Stimulated activated CD8-positive, alpha-beta memory T cell treated with anti-CD3 and anti-CD28 coated beads, Interleukin-4, amount 100 ng/mL, for 4 hours (primary cell): ENCODE data around the gene RNF130.
"Not testable (repeated sequence)": the region's sequence is repeated elsewhere in the genome, so short reads cannot be mapped to it uniquely, and the experiment has no call there.

Experiments used
- DNase-seq, 2 donors: peaks; one replicate each; pipeline ENCODE4 v3.0.0-alpha.2; 2020; ENCODE audit warnings: low read depth in 2 of 2, low spot score in 1 of 2

RNF130 gene

GRCh38 chr5:180020176-180020575 lies 51.4 kb downstream of the RNF130 start:
- DNase-seq, result no peak

- no peak for DNase-seq
Observed at GRCh38 chr5:180018347-180019060, 53.1 kb downstream of the RNF130 start.

- not testable (repeated sequence) for DNase-seq
Observed at GRCh38 chr5:180015523-180015922, 56.0 kb downstream of the RNF130 start.

GRCh38 chr5:180013678-180014077 lies 57.9 kb downstream of the RNF130 start:
- no peak for DNase-seq

GRCh38 chr5:180012316-180012715 lies 59.2 kb downstream of the RNF130 start:
- no peak for DNase-seq

- DNase-seq, result no peak
Observed at GRCh38 chr5:180010636-180011035, 60.9 kb downstream of the RNF130 start.

- DNase-seq, result no peak
Observed at GRCh38 chr5:180009581-180009980, 62.0 kb downstream of the RNF130 start.

GRCh38 chr5:180008433-180008832 lies 63.1 kb downstream of the RNF130 start:
- no peak for DNase-seq

GRCh38 chr5:180007582-180007981 lies 64.0 kb downstream of the RNF130 start:
- DNase-seq, result no peak

GRCh38 chr5:180006141-180006540 lies 65.4 kb downstream of the RNF130 start:
- DNase-seq, result no peak

- DNase-seq, result no peak
Observed at GRCh38 chr5:180003127-180003526, 68.4 kb downstream of the RNF130 start.

GRCh38 chr5:180001742-180002141 lies 69.8 kb downstream of the RNF130 start:
- no peak for DNase-seq

- DNase-seq, result no peak
Observed at GRCh38 chr5:180001136-180001535, 70.4 kb downstream of the RNF130 start.

- no peak for DNase-seq
Observed at GRCh38 chr5:179998485-179998884, 73.1 kb downstream of the RNF130 start.

GRCh38 chr5:179994583-179995323 lies 76.8 kb downstream of the RNF130 start:
- DNase-seq, result no peak

GRCh38 chr5:179992855-179993254 lies 78.7 kb downstream of the RNF130 start:
- not testable (repeated sequence) for DNase-seq

- DNase-seq, result no peak
Observed at GRCh38 chr5:179991106-179991505, 80.5 kb downstream of the RNF130 start.

GRCh38 chr5:179990525-179990924 lies 81.0 kb downstream of the RNF130 start:
- DNase-seq, result not testable (repeated sequence)

- DNase-seq, result no peak
Observed at GRCh38 chr5:179986328-179986727, 85.2 kb downstream of the RNF130 start.

- no peak for DNase-seq
Observed at GRCh38 chr5:179981636-179982035, 89.9 kb downstream of the RNF130 start.

- DNase-seq, result no peak
Observed at GRCh38 chr5:179980767-179981166, 90.8 kb downstream of the RNF130 start.

GRCh38 chr5:179978792-179979191 lies 92.8 kb downstream of the RNF130 start:
- no peak for DNase-seq

- no peak for DNase-seq
Observed at GRCh38 chr5:179975713-179976134, 95.8 kb downstream of the RNF130 start.
